T-helper 1 cell treated with Interleukin-12 subunit alpha and Interleukin-12 subunit beta and Interleukin-4 antibody, amounts not matched to agents 30 μg/mL and 1 μg/mL, for 36 hours (primary cell): ENCODE data around the gene OR5W2.
"Not testable (repeated sequence)": the region's sequence is repeated elsewhere in the genome, so short reads cannot be mapped to it uniquely, and the experiment has no call there.

Experiments used
- H3K27ac Mint-ChIP-seq: one replicate; pipeline ENCODE4 v1.8.0; 2021; ENCODE audit warnings: mild to moderate bottlenecking, mixed read lengths
- H3K27me3 Mint-ChIP-seq: one replicate; pipeline ENCODE4 v1.8.0; 2021; ENCODE audit warnings: low read depth, mixed read lengths
- H3K36me3 Mint-ChIP-seq: one replicate; pipeline ENCODE4 v1.8.0; 2021; ENCODE audit warnings: low read depth, mixed read lengths
- H3K4me1 Mint-ChIP-seq: one replicate; pipeline ENCODE4 v1.8.0; 2021; ENCODE audit warnings: low read depth, mixed read lengths
- H3K4me3 Mint-ChIP-seq: one replicate; pipeline ENCODE4 v1.8.0; 2021; ENCODE audit warnings: mild to moderate bottlenecking, moderate library complexity, mixed read lengths
- H3K9me3 Mint-ChIP-seq: one replicate; pipeline ENCODE4 v1.8.0; 2021; ENCODE audit warnings: mixed read lengths

Gene OR5W2

GRCh38 chr11:55914482-55914881 is at the start of gene OR5W2:
Gene OR5W2 (minus strand): TSS chr11:55914582. CDS start chr11:55914582, 0 bp downstream.
- H3K9me3 Mint-ChIP-seq: peaks cover 12% of the 10 kb centered on the region
- H3K36me3 Mint-ChIP-seq: no peaks in the 10 kb centered on the region
- no peaks in the 10 kb centered on the region for H3K4me1 Mint-ChIP-seq
- no peaks in the 10 kb centered on the region for H3K27me3 Mint-ChIP-seq
- H3K4me3 Mint-ChIP-seq: no peak within 1 kb of the TSS
- no peak within 1 kb of the TSS for H3K27ac Mint-ChIP-seq

GRCh38 chr11:55956521-55956920 is 42.1 kb upstream of the OR5W2 start:
- Mint-ChIP-seq H3K4me3 (no peak overlapping the region), H3K4me1 (no peaks in the 10 kb centered on the region), H3K9me3 (peaks cover 20% of the 10 kb centered on the region), H3K36me3 (no peaks in the 10 kb centered on the region), H3K27me3 (no peaks in the 10 kb centered on the region), H3K27ac (no peak overlapping the region)

- Mint-ChIP-seq H3K9me3 (peaks cover 4% of the 10 kb centered on the region), H3K27ac (no peak overlapping the region), H3K4me3 (no peak overlapping the region)
Measured at GRCh38 chr11:55949330-55949729, 34.9 kb upstream of the OR5W2 start.

GRCh38 chr11:55942785-55943392 is 28.5 kb upstream of the OR5W2 start:
- H3K27ac Mint-ChIP-seq: no peak overlapping the region

More at GRCh38 chr11:55949330-55949729, 34.9 kb upstream of the OR5W2 start:
- Mint-ChIP-seq H3K27me3 (no peaks in the 10 kb centered on the region), H3K4me1 (no peaks in the 10 kb centered on the region), H3K36me3 (no peaks in the 10 kb centered on the region)

GRCh38 chr11:55936300-55936699 is 21.9 kb upstream of the OR5W2 start, which contains the start of gene OR5I1:
Gene OR5I1 (minus strand): TSS chr11:55936400. CDS start chr11:55936400, 0 bp downstream.
- Mint-ChIP-seq H3K4me3 (no peak within 1 kb of the TSS), H3K4me1 (no peaks in the 10 kb centered on the region)

More at GRCh38 chr11:55942785-55943392, 28.5 kb upstream of the OR5W2 start:
- H3K27me3 Mint-ChIP-seq: no peaks in the 10 kb centered on the region
- no peak overlapping the region for H3K4me3 Mint-ChIP-seq
- no peaks in the 10 kb centered on the region for H3K4me1 Mint-ChIP-seq
- H3K36me3 Mint-ChIP-seq: no peaks in the 10 kb centered on the region
- H3K9me3 Mint-ChIP-seq: no peaks in the 10 kb centered on the region

GRCh38 chr11:55920537-55920936 is 6.2 kb upstream of the OR5W2 start:
- H3K9me3 Mint-ChIP-seq: peaks cover 16% of the 10 kb centered on the region
- no peaks in the 10 kb centered on the region for H3K27me3 Mint-ChIP-seq
- no peak overlapping the region for H3K4me3 Mint-ChIP-seq
- H3K36me3 Mint-ChIP-seq: no peaks in the 10 kb centered on the region
- no peak overlapping the region for H3K27ac Mint-ChIP-seq
- no peaks in the 10 kb centered on the region for H3K4me1 Mint-ChIP-seq

More at GRCh38 chr11:55936300-55936699, 21.9 kb upstream of the OR5W2 start, which contains the start of gene OR5I1:
- no peak within 1 kb of the TSS for H3K27ac Mint-ChIP-seq
- no peaks in the 10 kb centered on the region for H3K27me3 Mint-ChIP-seq
- no peaks in the 10 kb centered on the region for H3K36me3 Mint-ChIP-seq
- H3K9me3 Mint-ChIP-seq: peaks cover 8% of the 10 kb centered on the region

- no peaks in the 10 kb centered on the region for H3K4me1 Mint-ChIP-seq
- peaks cover 20% of the 10 kb centered on the region for H3K9me3 Mint-ChIP-seq
- no peaks in the 10 kb centered on the region for H3K36me3 Mint-ChIP-seq
- no peaks in the 10 kb centered on the region for H3K27me3 Mint-ChIP-seq
- no peak overlapping the region for H3K27ac Mint-ChIP-seq
- H3K4me3 Mint-ChIP-seq: no peak overlapping the region
Measured at GRCh38 chr11:55902308-55902707, 12.1 kb downstream of the OR5W2 start.

- H3K9me3 Mint-ChIP-seq: peaks cover 33% of the 10 kb centered on the region
- H3K27ac Mint-ChIP-seq: no peak overlapping the region
- H3K27me3 Mint-ChIP-seq: no peaks in the 10 kb centered on the region
Measured at GRCh38 chr11:55895216-55895615, 19.2 kb downstream of the OR5W2 start.

GRCh38 chr11:55885481-55885880 is 28.9 kb downstream of the OR5W2 start:
- H3K27ac Mint-ChIP-seq, H3K36me3 Mint-ChIP-seq, H3K4me3 Mint-ChIP-seq, H3K27me3 Mint-ChIP-seq, H3K4me1 Mint-ChIP-seq: not testable (repeated sequence)
- peaks cover 17% of the 10 kb centered on the region for H3K9me3 Mint-ChIP-seq

More at GRCh38 chr11:55895216-55895615, 19.2 kb downstream of the OR5W2 start:
- H3K36me3 Mint-ChIP-seq: no peaks in the 10 kb centered on the region
- no peaks in the 10 kb centered on the region for H3K4me1 Mint-ChIP-seq
- no peak overlapping the region for H3K4me3 Mint-ChIP-seq

GRCh38 chr11:55884995-55885394 is 29.4 kb downstream of the OR5W2 start:
- H3K27ac Mint-ChIP-seq, H3K4me1 Mint-ChIP-seq, H3K4me3 Mint-ChIP-seq, H3K27me3 Mint-ChIP-seq, H3K36me3 Mint-ChIP-seq: not testable (repeated sequence)
- peaks cover 17% of the 10 kb centered on the region for H3K9me3 Mint-ChIP-seq

- H3K9me3 Mint-ChIP-seq: peaks cover 22% of the 10 kb centered on the region
- H3K4me3 Mint-ChIP-seq, H3K36me3 Mint-ChIP-seq, H3K4me1 Mint-ChIP-seq, H3K27ac Mint-ChIP-seq, H3K27me3 Mint-ChIP-seq: not testable (repeated sequence)
Measured at GRCh38 chr11:55882997-55883396, 31.4 kb downstream of the OR5W2 start, which contains the start of gene TRIM51. Gene TRIM51 (plus strand): TSS chr11:55883297. CDS start chr11:55885429, 2,132 bp downstream.

GRCh38 chr11:55873146-55873545 is 41.2 kb downstream of the OR5W2 start:
- H3K9me3 Mint-ChIP-seq: peaks cover 21% of the 10 kb centered on the region
- H3K4me3 Mint-ChIP-seq, H3K36me3 Mint-ChIP-seq, H3K27me3 Mint-ChIP-seq, H3K27ac Mint-ChIP-seq, H3K4me1 Mint-ChIP-seq: not testable (repeated sequence)

- H3K27ac Mint-ChIP-seq, H3K4me1 Mint-ChIP-seq, H3K4me3 Mint-ChIP-seq, H3K36me3 Mint-ChIP-seq, H3K27me3 Mint-ChIP-seq: not testable (repeated sequence)
- peaks cover 18% of the 10 kb centered on the region for H3K9me3 Mint-ChIP-seq
Measured at GRCh38 chr11:55872731-55873130, 41.7 kb downstream of the OR5W2 start.

GRCh38 chr11:55867354-55867753 is 47.0 kb downstream of the OR5W2 start:
- not testable (repeated sequence) for H3K4me1 Mint-ChIP-seq, H3K4me3 Mint-ChIP-seq, H3K27me3 Mint-ChIP-seq, H3K27ac Mint-ChIP-seq, H3K36me3 Mint-ChIP-seq
- peaks cover 19% of the 10 kb centered on the region for H3K9me3 Mint-ChIP-seq
